ENCODE data around the gene BCAS1.

The BCAS1 gene

DNA sequence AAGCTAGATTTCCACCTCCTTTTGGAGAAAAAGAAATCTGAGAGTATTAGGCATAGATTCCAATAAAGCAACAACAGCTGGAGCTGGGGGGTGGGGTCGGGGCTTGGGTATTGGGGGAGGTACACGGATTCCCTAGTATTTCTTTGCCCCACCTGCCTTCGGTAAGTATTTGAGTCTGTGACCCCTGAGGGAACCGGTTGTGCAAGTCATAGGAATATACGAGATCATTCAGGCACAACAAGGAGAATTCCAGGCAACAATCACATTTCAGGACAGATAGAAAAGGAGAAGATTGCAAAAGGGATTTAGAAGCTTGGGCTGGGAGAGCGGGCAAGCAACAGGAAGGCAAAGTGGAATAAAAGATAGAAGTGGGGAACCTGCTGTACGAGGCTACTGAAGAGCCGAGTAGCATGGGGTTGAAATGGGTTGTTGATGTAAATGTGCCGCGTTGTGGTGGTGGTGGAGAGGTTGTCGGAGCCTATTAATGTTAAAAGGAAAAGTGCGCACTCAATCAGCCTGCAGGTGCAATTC is 148.9 kb downstream of the BCAS1 start:
- DNase-seq = no peak

- no peak for DNase-seq
Measured at GRCh38 chr20:53920647-53921245, 149.6 kb downstream of the BCAS1 start.

- no peak for DNase-seq
Measured at GRCh38 chr20:53919886-53920285, 150.5 kb downstream of the BCAS1 start.

GRCh38 chr20:53918949-53919361 is 151.4 kb downstream of the BCAS1 start:
- DNase-seq = no peak

DNA sequence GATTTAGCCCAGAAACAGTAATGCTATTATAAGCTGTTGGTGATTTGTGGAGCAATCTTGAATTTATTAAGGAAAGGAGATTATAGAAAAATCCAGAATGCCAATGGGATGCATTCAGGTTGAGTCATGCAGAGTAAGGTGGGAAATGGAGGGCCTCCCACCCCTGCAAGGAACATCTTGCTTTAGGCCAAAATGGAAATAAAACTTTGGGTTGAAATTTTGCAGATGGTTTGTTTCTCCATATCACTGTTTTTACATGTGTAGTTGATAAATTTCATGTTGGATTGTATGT is 152.4 kb downstream of the BCAS1 start:
- no peak for DNase-seq

DNA sequence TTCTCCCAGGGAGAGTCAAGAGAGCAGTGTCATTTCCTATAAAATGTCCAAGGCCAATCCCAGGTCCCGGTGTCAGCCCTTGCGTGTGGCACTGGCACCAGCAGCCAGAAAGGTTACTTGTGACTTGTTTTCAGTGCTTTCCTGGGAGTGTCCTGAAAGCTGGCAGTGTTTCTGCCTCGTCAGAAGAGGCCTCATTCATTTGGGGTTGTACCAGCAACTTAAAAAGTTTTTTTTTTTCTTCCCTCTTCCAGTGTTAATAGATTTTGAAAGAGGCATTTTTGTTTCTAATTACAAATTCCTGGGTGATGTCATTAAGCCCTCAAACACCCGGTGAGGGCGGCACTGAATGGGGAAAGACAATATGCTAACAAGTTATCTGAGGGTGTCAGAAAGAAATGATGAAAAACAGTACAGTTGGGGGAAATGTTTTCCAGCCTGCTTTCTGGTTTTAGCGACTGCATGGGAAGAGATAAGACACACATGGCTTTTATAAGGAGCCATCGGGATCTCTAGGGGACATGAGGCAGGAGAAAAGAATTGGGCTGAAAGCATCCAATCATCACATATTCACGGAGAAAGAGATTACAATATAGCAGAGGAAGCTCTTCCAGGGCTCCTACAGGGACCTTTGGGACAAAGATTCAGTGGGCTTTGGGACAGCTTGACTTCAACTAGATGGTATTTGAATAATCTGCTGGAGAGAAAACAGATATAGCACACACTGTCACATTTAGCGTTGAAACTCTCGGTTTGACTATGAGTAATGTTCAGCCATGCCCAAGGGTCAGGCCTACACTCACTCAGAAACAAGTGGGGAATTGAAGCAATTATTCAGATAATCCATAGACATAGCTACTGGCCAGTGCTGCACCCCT is 153.0 kb downstream of the BCAS1 start:
- DNase-seq = no peak

DNA sequence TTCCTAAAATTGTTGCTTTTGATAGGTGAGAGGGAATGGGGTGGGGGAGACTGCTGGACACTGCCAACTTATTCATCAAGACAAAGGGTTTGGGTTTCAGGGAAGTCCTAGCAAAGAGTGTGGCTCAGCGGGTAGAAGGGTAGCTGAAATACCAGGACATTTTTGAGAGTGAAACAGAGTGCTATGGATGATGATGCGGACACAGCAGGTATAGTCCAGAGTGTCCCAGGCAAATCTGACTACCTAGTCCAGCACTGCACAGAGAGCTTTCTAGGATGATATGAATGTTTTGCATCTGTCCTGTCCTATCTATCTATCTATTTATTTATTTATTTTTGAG is 154.3 kb downstream of the BCAS1 start:
- DNase-seq = no peak

- peak; percentile 99 for DNase-seq
Measured at GRCh38 chr20:53915446-53916172, 154.8 kb downstream of the BCAS1 start.

DNA sequence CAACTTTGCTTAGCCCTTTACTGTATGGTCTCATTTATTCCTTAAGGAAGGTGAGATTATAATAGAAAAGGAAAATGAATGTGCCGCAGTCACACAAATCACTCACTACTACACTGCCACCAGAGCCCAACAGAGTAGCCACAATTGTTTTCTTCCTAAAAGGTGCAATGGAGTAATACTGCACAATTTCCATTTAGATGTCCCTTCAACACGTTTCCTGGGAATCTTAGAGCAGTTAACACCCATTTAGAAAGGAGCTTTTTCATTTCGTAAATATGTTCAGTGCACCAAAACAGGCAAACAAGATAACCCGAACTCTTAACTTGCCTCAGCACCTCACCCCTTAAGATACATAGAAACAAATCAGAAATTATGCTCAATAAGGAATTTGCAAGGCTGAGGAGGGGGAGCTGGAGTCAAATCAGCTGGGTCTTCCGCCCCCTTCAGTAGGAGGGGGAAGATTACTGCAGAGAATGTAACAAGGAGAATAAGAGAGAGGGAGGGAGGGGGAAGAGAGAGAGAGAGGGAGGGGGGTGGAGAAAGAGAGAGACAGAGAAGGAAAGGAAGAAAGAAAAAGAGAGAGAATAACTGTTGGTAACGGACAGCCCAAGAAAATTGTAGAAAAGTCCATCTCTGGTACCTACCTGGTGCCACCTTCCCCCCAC is 155.5 kb downstream of the BCAS1 start:
- DNase-seq = no peak

GRCh38 chr20:53914091-53914780 is 156.2 kb downstream of the BCAS1 start:
- no peak for DNase-seq

GRCh38 chr20:53911301-53911700 is 159.1 kb downstream of the BCAS1 start:
- DNase-seq = no peak

DNA sequence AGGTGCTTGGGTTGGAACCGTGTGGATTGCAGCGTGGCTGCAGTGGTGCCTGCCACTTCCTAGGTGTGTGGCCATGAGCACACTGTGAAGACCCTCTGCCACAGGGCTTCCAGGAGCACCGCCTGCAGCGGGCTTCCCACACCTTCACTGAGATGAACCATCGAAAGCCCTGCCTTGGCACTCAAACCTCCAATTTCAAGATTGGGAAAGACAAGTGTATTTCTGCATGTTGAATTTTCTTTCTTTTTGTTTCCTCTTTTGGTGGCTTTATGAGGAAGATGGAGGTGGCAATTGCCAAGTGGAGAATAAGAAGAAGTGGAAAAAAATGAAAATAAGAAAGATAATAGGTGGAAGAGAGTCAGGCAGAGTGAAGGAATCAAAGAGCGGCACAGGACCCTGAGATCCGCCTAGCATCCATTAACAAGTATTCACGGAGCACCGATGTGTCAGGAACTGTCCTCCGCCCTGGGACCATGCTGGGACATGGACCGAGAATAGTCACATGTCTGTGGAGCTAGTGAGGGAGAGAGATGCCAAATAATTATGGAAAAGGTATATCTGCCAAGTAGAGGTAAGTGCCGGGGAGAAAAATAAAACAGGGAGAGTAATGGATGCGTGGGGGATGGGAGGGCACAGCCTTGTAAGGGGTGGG is 159.9 kb downstream of the BCAS1 start:
- DNase-seq = no peak

- DNase-seq = no peak
Measured at GRCh38 chr20:53907968-53908751, 162.2 kb downstream of the BCAS1 start.

- no peak for DNase-seq
Measured at GRCh38 chr20:53905820-53906191, 164.6 kb downstream of the BCAS1 start.

DNA sequence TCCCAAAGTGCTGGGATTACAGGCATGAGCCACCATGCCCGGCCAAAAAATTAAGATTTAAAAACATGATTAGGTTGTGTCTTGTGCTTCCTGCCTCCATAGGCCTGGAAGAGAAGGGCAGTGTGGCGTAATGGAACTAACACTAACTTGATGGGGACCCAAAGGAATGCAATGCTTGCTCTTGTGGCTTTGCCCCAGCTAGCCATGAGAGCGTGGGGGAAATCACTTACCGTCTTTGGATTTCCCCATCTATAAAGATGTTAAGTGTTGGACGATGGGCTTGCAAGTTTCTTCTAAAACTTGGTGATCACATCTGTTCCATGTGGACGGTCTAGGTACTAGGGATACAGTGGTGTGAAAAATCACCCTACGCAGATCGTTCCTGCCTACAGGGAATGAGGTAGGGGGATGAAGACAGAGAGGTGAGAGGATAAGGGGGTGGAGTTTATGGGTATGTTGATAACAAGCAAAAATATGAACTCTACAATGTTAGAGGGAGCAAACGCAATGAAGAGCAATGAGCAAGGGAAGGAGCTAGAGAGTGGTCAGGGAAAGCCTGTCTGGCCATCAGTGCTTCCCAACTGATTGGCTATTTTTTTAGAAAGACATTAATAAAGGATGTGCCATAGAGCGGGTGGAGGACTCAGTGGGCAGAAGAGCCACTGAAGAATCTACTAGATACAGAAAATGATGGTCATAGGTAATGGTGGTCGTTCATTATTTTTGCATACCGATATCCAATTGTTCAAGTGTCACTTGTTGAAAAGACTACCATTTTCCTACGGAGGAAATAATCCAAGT is 165.2 kb downstream of the BCAS1 start:
- DNase-seq = no peak

DNA sequence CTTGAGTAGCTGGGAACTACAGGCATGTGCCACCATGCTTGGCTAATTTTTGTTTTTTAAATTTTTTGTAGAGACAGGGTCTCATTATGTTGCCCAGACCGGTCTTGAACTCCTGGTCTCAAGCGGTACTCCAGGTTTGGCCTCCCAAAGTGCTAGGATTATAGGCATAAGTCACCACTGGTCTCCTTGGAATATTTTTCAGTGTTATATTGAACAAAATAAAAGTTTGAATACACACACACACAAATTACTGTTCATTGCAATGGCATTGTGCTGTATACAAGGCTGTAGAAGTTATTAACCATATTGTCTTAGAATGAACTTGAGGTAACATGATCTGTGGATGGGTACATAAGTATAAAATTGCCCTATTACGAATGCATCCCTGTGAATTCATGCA is 166.1 kb downstream of the BCAS1 start:
- no peak for DNase-seq

- DNase-seq = no peak
Measured at GRCh38 chr20:53903652-53903987, 166.8 kb downstream of the BCAS1 start.

DNA sequence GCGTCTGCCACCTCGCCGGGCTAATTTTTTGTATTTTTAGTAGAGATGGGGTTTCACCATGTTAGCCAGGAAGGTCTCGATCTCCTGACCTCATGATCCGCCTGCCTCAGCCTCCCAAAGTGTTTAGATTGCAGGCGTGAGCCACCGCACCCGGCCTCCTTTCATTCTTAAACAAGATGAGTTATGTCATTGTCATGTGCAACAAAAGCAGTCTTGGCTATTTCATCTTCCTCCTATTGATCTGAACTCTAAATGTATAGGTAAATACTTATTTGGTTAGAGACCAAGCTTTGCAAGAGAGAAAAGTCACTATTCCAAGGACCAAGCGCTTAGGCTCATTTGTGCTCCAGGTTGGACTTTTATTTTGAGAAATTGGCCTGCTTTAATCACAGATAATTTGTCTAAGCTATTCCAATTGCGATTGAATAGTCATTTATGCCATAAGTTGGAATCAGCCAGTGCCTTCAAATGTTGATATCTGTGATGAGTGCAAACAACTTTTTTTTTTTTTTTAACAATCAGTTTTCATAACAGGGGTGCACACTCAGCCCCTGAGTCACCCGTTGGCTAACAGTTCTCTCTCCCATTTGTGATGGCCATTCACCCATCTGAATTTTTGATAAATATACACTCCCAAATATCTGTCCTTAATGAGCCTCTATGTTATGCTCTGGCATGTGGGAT is 167.3 kb downstream of the BCAS1 start:
- no peak for DNase-seq

GRCh38 chr20:53901497-53902096 is 168.8 kb downstream of the BCAS1 start:
- DNase-seq = no peak

- DNase-seq = no peak
Measured at GRCh38 chr20:53901064-53901463, 169.3 kb downstream of the BCAS1 start.
